GM21515 (cell line): ENCODE results near the gene CALD1.
A peak's percentile ranks its signal among the peaks of the same experiment; 100 is the strongest.

ENCODE experiments used
- ATAC-seq: cut with Tn5 transposase; IDR thresholded peaks from one replicate; pipeline ENCODE4 v1.9.1; 2021; ENCODE audit not compliant: unreplicated experiment

CALD1 gene, protein sequence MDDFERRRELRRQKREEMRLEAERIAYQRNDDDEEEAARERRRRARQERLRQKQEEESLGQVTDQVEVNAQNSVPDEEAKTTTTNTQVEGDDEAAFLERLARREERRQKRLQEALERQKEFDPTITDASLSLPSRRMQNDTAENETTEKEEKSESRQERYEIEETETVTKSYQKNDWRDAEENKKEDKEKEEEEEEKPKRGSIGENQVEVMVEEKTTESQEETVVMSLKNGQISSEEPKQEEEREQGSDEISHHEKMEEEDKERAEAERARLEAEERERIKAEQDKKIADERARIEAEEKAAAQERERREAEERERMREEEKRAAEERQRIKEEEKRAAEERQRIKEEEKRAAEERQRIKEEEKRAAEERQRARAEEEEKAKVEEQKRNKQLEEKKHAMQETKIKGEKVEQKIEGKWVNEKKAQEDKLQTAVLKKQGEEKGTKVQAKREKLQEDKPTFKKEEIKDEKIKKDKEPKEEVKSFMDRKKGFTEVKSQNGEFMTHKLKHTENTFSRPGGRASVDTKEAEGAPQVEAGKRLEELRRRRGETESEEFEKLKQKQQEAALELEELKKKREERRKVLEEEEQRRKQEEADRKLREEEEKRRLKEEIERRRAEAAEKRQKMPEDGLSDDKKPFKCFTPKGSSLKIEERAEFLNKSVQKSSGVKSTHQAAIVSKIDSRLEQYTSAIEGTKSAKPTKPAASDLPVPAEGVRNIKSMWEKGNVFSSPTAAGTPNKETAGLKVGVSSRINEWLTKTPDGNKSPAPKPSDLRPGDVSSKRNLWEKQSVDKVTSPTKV

DNA sequence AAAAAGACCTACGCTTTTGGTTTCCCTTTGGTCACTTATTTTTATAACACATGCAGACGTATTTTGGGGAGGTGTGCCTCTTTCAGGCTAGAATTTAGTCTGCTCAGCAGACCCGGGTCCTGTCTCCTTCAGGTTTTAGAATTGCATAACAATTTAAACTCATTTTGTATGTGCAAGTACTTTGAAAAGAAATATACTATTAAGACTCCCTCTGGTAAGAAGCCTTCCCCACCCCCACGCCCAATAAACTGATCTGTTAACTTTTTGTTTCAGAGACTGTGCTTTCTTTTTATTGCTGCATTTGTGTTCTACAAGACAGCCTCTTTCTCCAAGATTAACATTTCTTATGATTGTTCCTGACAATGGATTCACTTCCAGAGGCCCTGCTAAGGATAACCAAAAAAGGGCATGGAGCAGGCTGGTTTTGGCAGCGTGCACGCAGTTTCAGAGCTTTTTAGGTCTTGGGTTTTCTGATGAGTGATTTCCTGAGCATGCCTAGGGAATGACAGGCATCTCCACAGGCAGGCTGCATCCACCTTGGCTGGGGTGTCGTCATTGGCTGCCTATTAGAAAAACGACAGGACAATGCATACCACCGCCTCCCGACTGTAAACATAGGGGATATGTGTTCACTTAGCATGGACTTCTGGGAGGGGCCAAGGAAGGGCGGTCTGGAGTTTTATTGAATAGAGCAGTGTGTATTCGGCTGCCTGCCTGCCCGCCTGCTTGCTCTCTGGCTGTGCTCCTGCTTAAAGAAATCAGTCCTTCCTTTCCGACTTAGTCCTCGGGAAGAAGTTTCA lies at the start of gene CALD1:
Gene CALD1 (plus strand): TSS at position 694 of the 800 bp plus-strand sequence. CDS start 88,100 bp downstream, outside the sequence.
- ATAC-seq = no peak

DNA sequence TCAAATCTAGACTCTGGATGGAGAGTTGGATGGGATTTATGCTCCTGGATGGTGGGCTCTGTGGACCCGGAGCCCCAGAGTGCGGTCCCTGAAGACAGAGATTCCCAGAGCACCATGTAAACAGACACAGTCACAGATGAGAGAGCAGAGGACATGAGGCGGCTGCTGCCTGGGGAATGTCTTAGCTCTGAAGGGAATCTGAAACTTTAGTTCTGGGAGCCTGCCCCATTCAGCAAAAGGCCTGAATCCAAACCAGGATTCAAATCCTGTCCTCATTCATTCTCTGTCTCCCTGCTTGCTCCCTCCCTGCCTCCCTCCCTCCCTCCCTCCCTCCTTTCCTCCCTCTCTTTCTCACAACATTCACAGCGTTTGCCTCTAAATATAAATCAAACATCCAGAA lies 49.5 kb upstream of the CALD1 start:
- ATAC-seq = no peak

DNA sequence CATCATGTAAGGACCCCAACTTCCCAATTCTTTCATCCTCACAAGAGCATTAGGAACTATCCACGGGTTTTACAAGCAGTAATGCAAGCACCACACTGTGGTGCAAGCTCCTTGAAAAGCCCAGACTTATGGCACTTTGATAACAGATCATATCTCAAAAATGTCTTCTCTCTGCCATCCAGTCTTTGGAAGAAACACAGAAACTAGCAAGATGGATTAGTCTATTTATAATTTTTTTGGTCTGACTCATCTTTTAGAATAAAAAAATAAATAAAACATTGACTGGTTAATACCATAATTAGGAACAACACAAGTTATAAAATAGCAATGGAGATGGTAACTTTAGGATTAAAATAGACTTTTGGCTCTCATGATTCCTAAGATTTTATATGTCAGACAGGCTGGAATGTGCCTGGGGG lies 49.0 kb upstream of the CALD1 start:
- no peak for ATAC-seq

DNA sequence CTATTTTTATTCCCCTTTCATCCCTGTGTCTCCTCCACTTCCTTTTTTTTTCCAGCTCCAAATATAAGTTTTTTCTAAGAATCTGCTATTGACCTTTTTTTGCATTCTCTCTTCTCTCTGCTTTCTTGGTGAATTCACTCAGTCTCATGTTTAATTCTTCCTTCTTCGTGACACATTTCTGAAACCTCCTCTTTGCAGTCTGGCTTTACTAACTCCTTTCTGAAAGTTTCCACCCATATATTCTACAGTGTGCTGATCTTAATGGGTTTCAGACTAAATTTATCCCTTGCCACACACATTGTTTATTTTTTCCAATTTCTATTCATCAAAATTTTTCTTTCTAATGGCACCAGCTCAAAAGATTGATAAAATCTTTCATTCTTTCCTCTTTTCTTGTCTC lies 47.8 kb upstream of the CALD1 start:
- ATAC-seq = no peak

DNA sequence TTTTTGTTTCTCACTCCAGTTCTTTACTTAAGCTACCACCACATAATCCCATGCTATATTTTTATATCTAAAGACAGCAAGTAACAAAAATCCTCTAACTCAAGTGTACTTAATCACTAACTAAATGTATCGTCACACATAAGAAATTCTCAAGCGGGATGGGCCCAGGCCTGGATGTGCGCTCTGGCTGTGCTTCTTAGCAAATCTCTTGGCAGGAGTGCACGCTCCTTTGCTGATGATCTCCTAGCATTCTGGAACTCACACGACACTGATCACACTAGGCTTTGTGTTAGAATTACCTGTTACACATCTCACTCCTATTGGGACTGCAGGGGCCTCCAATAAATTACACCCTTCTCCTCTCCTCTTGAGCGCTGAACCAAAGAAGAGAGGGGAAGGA lies 46.7 kb upstream of the CALD1 start:
- ATAC-seq = no peak

DNA sequence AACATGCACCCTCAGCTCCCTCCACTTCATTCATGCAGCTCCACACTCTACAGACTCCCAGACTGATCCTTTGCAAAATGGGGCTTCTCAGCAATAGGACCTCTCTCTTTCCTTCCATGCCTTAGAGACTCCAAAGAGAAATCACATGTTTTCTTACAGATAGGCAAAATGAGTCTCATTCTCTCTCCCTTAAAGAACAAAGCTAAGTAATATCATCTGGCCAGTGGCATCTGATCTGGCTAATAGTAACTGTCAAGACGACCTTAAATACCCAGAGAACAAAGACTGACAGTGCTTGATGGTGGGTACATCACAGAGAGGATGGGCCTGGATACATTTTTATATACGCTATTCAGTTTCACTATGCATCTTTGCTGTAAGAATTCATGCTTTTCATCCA lies 43.1 kb upstream of the CALD1 start:
- ATAC-seq = no peak

DNA sequence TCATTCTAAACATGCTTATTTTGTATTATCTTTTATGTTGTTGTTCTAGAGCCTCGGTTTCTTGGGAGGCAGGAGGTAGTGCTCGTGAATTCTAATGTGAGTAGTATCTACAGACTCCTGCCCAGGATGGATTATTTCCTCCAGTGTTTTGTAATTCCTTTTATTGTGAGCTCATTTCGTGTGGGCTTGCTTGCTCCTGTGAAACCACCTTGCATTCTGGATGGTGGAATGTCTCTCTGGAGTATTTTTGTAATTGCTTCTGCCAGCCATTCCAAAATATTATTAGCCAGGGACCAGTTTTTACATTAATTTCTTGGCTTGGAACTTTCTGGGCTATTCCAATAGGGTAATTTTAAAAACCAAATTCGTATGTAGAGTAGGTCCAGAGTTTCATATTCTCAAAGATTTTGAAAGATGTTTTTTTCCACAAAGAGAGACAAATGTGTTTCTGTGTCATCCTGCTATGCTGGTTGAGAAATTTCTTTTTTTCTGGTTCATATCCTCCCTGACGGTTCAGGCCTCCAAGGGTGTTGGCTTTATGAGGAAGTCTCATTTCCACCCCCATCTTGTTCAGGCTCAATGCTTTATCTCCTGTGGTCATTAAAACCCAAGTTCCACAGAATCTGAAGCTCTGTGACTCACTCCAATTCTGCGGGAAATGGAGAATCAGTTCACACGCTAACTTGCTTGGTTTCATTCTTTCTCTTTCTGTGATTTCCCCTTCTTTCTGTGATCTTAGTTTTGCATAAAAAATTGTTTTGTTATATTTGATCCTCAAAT lies 41.7 kb upstream of the CALD1 start:
- no peak for ATAC-seq

DNA sequence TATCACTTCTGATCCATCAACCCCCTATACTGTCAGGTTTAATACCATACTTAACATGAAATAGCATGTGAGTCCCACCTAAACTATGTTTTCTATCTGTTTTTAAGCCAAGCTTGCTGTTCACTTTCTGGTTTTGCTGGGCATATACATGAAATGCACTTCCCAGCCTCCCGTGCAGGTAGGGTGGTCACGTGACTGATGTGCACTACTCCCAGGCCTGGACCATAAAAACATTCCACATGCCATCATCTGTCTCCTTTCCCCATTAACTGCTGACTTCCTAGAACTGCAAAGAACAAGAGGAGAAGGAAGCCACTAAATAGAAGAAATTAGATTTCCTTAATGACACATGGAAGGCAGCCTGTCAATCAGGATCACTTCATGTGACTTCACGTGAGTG lies 40.1 kb upstream of the CALD1 start:
- no peak for ATAC-seq

DNA sequence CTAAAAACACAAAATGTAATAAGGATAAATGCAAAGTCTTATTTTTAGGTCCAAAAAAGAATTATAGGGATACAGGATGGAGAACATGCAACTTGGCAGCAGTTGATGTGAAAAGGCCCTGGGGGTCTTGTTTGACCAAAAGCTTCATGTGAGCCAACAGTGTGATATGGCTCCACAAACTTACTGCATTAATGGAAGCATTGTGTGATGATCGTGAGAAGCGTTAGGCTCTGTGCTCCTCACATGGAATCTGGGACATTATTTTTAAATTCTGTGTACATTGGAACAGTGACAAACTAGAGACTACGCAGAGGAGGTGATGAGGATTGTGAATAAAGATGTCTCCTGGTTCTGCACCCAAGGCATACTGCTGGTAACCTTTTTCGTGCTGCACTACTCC lies 39.1 kb upstream of the CALD1 start:
- ATAC-seq = no peak

DNA sequence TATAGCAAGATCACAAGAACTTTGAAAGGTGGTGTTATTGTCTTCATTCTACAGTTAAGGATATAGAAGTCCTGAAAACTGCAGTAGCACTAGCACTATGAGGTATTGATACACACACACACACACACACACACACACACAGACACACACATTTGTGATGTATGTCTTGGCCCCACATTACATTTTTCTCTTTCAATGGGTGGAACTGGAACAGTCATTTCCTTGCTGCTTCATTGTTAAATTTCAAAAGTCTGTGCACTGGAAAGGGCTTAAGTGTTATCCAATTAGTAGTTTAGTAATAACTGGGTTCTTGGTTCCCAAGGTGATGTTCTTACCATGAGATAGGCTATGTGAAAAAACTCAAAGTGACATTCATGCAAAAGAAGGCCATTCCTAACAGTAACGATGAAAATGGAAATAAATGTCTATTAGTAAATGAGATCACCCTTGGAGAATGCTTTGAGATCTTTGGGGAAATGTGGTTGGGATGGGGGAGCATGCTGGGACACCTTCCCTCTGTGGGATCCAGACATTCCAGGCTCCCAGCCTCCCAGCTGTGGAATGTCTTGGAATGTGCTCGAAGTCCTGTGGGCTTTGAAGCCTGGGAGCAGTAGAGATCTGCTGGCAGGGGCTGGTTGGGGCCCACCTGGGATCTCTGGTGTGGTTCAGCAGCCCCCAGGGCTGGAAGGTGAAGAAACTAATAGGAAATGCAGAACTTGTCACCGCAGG lies 37.4 kb upstream of the CALD1 start:
- ATAC-seq = no peak

DNA sequence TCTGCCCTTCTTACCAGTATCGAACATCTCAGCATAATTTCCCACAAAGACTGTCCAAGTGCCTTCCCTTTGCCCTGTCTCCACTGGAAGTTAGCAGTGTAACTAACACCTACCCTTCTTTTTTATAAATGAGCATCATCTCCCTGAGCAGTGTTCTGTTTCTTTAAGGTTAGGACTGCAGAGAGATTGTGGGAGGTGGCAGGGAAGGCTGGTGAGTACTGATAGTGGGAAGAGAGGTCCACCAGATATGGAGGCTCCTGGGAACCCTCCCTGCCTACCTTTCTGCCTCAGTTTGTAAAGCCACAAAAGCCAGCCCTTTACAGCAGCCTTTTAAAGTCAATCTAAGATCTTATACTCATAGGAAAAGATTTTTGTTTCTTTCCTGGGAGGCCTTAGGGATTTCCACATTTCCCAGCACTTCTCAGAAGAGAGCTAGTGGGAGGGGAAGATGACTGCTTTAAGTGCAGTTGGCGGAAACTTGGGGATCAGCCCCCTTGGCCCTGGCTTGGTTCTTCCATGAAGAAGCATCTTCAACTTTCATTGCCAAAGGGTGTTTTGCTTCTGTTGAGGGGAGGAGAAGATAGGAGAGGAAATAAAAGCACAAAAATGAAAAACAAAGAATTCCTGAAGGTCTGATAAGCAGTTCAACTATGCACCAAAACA lies 36.6 kb upstream of the CALD1 start:
- ATAC-seq = no peak

DNA sequence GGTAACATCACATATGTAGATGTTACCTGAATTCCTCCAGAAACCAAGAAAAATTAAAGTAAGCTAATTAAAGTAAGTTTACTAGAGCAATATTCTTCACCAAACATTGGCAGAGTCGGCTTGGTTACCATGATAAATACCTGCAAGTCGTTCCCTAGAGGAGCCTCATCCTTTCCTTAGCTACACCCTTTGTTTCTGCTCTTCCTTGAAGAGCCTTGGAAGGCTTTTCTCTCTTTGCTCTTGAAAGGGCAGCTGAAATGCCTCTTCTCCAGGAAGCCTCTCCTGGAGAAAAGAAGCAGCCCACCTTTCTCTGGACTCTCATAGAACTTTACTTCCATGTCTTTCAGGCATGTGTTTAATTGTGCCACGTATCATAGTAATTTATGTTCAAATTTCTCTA lies 34.9 kb upstream of the CALD1 start:
- no peak for ATAC-seq

DNA sequence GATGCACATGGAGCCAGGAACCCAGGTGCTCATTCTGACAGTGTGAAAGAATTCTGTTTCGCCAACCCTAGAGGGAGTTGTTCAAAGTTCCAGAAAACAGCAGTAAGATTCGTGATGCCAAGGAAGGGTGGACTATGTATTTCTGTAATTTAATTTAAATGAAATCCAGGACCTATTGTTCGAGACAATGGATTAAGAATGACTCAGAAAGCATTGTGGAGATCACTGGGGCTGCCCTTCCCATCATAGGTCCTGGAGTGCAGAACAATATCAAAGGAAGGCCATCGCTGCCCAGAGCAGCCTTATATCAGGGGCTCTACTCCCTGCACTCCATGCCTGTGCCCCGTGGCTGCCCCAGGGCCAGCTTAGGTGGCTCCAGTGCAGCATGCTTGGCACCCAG lies 32.1 kb upstream of the CALD1 start:
- no peak for ATAC-seq

DNA sequence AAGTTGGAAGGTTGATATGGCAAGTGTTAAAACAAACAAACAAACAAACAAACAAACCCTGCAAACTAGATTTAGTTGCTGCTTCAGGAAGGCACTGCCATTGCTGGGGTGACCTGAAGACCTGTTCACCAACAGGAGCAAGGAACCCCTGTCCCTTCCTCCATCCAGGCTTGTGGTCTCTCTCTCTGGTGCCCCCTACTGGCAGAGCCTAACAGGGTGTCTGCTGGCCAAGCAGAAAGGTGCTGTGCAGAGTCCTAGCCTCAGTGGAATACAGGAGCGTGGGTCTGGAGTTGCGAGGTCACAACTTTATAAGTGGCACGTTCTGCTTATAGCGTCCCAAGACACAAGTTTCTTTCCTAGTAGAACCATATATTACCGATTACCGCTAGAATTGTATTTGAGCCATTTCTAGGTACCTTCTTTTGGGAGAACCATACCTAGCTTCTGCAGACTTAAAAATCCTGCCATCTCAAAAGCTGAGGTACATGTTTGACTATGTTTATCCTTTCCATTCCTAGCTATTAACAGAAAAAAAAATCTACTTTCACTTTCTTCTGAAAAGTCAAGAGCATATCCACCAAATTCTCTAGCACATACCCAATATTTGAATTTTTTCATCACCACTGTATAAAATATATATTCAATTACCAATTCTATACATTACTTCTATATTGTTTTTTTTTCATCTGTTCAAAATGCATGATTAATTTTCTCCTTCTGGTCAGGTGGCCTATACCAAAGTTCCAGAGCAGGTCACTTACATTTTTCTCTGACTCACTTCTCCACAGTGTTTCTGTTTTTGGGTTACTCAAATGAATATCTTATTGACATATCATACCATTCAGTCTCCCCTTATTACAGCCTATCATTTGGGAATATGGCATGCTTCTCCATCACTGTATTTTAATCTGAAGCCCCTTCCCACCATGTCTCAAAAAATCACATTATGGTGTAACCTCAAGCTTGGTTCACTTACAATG lies 29.1 kb upstream of the CALD1 start:
- ATAC-seq = peak; percentile 89

DNA sequence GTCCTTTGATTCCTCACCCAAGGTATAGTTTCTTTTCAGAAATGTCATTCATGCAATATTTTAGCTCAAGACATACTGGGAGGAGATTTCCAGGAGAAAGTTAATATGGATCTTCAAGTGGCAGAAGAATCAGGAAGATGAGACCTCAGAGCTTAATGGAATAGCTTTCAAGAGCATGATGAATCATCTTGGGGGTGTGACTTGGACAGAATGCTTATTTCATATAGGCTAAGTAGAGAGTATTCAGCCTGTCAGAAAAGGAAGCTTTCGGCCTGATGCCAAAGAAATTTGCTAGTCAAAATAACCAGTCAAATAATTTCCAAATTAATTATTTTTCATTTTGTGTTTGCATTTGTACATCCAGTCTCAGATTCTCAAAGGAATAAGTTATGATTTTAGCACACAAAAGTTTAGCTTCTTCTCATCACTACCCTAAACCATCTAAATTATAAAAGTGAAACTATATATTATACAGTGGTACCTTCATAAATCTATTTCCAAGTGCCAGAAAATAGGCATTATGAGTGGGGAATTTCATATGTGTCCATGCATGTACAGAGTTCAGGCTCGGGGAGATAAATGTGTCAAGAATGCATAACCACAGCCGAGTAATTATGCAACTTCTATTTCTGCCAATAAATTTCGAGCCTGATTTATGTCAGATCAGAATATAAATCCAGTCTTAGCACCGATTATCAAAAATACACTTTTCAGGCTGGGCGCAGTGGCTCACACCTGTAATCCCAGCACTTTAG lies 27.3 kb upstream of the CALD1 start:
- ATAC-seq = no peak

DNA sequence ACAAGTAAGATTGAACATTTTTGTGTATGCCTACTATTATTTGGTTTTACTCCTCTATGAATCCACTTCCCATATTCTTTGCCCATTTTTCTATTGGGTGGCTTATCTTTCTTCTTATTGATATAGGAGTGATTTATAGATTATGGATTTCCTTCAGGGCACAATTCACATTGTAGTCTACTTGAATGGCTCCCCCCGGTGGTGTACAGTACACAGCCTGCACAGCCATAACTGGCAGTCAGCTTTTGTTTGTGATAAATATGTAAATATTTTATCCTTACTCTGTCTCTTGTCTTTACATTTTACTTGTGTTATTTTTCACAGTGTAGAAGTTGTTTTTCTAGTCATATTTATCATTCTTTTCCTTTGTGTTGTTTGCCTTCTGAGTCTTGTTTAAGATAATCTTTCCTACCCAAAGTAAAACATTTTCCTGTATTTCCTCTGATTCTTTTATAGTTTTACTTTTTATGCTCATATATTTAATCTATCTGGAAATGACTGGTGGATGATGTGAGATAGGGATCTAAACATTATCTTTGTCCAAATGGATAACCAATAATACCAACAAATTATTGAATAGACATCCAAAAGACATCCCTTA lies 23.9 kb upstream of the CALD1 start:
- no peak for ATAC-seq

DNA sequence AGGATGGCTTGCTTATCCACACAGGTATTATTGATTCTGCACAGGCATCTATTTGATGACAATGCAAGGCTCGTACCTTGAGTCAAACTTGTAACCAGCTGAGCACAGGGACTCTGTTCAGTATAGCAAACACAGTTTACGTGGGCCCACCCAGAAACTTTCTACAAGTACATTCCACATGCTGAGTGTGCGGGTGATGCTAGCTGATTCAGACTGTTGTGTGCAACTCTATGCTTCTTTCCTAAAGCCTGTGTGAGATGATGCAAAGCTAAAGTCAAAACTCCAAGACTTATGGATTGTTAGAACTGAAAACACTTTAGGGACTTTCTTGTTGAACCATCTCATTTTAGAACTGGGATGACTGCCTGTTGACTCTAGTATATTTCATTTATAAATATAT lies 21.5 kb upstream of the CALD1 start:
- no peak for ATAC-seq
